GM19238 (cell line): ENCODE measurements around the gene STOML1.
"Not testable (repeated sequence)": the region's sequence is repeated elsewhere in the genome, so short reads cannot be mapped to it uniquely, and the experiment has no call there.

Experiments
- DNase-seq: peaks from one replicate; pipeline ENCODE4 v3.0.0; 2011; ENCODE audit warnings: low spot score; ENCODE audit not compliant: insufficient read length

Gene STOML1

GRCh38 chr15:73965758-73966113 is 26.4 kb downstream of the STOML1 start:
- DNase-seq: peak; percentile 52

GRCh38 chr15:73965094-73965757 is 26.9 kb downstream of the STOML1 start:
- no peak for DNase-seq

DNA sequence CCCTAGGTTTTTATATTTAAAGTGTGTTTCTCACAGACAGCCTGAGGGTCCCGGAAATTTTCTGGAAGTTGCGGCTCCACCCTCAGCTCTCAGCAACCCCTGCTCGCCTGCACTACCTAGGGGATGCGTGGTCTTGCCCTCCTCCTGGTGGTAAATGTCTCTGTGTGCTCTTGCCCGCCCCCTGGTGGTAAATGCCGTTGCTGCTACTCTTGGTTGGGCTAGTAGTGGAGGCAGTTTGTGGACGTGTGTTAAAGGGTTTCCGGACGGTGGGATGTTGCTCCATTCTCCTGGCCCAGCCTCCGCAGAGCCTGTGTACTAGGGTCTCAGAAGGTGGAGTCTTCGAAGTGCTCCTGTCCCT is 27.4 kb downstream of the STOML1 start:
- DNase-seq: peak; percentile 75

DNA sequence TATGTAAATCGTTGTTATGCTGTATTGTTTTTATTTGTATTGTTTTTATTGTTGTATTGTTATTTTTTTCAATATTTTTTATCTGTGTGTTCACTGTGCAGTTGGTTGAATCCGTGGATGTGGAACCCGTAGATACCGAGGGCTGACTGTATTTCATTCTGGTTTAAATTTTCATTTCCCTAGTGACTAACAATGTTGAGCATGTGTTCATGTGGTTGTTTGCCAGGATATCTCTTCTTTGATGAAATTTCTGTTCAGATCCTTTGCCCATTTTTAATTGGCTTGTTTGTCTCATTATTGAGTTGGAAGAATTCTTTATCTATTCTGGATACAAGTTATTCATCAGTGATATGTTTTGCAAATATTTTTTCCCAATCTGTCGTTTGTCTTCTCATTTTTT is 29.7 kb downstream of the STOML1 start:
- DNase-seq: no peak

GRCh38 chr15:73960472-73961070 is 31.5 kb downstream of the STOML1 start:
- not testable (repeated sequence) for DNase-seq

DNA sequence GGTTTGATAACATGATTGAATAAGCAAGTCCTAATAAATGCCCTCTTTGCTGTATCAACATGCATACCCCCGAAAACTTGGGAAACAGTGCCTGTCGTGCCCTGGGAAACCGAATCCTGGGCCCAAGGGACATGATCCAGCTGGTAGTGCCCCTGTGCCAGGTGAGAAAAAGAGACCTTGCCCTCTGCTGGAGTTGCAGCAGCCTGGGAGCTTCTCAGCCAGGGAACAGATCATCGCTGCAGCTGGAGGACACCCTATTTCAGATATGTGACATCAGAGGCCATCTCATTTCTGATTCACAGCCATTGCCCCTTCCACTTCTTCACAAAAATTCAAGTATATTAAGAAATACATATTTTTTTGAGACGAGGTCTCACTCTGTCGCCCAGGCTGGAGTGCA is 32.3 kb downstream of the STOML1 start:
- DNase-seq: no peak

- DNase-seq: no peak
These were observed 33.0 kb downstream of the STOML1 start for GRCh38 chr15:73959012-73959581.

DNA sequence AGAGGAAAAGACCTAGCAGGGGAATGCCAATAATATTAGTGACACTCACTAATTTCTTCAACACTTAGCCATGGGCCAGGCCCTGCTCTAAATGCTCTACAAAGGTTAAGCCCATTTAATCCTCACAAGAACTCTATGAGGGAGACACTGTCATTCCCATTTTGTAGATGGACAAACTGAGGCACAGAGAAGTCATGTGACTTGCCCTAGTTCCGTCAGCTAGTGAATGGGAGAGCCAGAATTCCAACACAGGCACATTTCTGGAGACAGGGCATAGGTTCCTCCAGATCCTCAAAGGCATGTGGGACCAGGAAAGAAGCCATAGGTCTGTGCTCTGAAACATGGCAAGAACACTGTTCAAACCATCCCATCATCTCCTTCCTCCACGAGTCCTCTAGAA is 34.3 kb downstream of the STOML1 start:
- no peak for DNase-seq

DNA sequence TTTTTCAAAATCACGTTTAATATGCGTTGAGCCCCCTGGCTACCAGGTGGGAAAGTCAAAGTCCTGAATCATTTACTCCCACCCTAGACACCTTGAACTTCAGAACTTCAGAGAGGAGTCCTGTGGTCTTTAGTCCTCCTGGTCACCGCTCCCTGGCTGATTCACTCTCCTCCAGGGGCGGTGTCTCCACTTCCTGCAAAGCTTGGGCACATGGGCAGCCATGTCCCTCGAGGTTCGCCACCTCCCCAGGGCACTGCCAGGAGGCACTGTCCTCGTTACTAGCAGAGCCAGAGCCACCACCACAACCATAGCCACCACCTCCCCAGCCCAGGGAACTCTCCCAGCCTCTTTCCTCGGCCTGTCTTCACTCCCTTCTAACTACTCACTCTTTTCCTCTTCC is 34.8 kb downstream of the STOML1 start:
- no peak for DNase-seq

DNA sequence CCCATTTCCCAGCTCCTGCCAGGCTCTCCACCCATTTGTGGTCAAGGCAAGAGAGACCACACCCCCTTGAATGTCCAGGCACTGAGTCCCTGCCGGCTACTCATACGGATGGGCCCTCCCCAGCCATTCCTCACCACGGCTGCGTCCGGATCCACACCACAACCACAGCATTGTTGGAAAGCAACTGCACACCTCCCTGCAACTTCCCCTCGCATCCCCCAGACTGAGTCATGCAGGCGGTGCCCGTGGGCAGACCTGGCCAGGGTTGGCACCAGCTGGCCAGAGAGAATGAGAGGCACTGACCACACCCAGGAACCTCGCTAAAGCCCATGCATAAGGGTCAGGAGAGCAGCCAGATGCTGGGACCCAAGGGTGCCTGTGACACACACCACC is 35.4 kb downstream of the STOML1 start:
- no peak for DNase-seq

DNA sequence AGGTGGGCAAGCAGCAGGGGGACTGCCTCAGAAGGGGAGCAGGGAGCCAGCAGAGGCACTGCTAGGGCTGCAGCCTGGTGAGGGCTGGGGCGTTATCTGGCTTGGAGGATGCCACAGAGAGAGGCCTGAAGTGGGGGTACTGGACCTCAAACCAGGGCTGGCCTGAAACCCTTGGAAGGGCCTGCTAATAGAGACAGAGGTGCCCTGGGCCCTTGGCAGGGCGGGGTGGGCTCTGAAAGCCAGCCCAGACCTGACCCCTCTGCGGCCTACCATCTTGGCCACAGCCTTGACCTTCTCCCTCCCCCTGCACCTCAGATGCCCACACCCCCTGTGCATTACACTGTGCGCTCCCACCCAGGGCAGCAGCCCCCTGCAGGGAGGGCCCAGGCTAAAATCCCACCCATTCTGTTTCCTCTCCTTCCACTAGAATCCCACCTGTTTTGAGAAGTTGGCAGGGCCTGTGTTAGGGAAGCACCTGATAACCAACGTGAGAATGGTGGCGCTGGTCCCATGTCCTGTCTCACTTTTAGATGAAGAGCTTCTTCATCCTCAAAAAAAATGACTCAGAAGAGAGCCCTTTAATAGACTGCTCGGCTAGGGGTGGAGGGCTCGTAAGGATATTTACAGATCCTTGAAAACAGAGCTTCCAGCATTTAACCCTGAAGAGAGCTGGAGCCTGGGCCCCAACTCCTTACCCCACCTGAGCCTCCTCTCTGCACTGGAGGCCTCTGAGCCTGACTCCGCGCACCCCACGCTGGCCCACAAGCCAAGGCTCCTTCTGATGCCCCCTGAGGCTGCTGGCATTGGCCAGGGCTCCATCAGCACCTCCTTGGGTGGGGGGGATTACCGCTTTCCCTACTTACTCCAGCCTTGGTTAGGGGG is 36.0 kb downstream of the STOML1 start:
- DNase-seq: no peak

GRCh38 chr15:73955326-73955725 is 36.8 kb downstream of the STOML1 start:
- DNase-seq: no peak

- DNase-seq: no peak
These were observed 37.6 kb downstream of the STOML1 start for GRCh38 chr15:73954188-73955145.

DNA sequence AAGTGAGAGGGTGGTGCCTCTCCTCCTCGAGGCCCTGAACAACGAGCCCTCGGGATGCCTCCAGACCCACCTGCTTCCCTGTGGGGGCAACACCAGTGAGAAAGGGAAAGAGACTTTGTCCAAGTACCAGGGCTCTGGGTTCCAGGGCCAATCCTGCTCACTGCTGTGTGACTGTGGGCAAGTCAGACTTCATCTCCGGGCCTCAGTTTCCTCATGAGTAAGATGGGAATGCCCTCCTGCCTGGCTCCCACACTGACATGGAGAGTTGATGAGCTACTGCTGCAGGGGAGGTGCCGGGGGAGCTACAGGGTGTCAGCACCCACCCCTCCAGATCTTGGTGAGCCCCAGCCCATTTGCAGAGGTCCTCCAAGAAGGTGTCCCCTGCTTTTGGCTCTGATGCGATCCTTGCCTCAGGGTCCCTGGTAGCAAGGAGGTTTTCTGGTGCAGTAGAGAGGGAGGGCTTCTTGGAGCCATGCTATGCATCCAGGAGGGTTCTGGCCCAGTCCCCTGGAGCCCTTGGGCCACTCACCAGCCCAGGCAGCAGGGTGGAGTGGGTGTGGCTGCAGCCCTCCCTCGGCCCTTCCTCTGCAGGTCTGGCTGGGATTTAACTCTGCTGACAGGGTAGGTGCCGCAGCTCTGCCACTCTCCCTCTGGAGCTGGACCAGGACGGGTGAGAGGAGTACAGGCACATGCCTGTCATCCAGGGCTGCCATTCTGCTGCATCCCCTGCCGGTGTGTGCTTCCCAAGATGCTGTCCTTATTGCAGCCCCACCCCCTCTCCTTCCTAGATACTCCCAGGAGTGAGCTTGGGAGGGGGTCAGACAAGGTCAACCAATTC is 39.0 kb downstream of the STOML1 start:
- no peak for DNase-seq

DNA sequence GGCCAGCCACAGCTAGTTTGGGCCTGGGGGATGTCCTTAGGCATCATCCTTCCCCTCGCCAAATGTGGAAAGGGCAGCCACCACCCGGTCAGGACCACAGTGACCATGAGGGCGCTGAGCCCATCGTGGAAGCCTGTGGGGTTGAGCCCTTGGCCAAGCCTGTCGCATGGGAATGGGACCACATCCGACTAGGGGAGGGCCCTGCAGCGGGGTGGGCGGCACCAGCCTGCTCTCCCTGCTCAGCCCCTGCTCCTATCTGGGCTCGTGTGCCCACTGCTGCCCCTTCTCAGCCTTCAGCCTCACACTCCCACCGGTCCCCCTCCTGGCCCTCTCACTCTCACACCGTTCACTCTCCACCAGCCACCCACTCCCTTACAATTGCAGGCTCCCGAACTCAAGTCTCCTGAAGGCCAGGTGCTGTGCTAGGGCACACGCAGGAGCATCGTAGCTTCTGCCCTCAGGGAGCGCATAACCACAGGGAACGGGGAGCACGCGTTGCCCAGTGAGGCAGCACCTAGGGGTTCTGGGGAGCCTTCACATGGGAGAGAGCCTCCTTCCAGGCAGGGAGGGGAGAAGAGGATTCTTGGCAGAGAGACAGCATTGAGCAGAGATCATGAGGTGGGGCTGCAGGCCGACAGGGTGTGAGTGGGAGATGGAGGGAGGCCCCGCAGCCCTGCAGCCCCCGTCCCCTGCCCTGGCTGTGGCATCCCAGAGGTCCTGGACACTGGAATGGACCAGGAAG is 39.8 kb downstream of the STOML1 start:
- DNase-seq: no peak

GRCh38 chr15:73951601-73952000 is 40.5 kb downstream of the STOML1 start:
- no peak for DNase-seq

DNA sequence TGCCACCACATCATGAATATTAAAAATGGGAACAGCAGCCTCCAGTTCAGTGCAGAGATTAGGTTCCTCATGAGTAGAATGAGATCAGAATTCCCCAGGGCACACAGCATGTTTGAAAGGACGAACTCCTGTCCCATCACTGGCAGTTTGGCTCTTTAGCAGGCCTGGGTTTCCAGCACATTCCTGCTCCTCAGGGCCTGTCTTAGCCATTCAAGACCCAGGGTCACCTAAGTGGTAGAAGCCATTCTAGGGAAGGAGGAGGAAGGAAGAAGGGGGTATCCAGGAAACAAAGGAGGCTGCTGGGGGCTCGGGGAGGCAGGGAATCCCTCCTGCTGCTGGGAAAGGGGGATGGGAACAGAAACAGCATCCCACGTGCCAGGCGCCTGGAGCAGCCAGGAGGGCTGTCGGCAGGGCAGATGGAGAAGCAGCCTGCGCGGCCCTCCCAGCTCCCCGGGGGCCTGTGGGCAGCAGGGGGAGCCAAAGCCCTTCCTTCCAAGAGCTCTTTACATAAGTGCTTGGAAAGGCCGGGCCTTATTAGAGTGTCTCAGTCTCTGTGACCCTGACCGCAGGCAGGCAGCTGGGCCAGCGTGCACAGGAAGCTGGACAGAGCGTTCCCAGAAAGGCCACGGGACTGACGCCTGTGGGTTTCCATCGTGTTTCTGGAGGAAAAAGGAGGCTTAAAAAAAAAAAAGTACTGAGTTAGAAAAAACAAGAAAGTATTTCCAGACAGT is 41.1 kb downstream of the STOML1 start:
- DNase-seq: peak; percentile 71

DNA sequence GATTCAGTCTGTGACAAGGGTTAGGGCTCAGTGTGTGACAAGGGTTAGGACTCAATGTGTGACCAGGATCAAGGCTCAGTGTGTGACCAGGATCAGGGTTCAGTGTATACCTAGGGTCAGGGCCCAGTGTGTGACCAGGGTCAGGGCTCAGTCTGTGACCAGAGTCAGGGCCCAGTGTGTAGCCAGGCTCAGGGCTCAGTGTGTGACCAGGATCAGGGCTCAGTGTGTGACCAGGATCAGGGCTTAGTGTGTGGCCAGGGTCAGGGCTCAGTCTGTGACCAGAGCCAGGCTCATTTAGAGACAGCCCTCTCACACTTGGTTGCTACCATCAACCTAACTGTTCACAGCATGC is 41.6 kb downstream of the STOML1 start:
- DNase-seq: no peak

DNA sequence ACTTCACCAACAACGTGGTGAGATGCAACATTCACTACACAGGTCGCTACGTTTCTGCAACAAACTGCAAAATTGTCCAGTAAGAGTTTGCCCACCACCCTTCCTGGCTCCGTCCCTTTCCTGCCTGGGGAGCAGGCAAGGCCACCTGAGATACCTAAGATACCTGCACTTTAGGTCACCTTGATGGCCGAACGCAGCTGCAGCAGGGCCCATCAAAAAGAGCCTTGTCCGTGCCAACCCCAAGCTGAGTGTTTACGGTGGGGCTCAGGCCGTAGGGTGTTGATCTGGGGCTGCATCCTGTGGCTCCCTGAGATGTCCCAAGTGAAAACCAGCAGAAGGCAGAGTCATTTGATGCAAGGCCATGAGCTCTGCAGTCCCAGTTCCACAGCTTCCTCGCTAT is 42.6 kb downstream of the STOML1 start:
- DNase-seq: no peak
